Endothelial cell of umbilical vein (primary cell): ENCODE measurements around the gene CTSE.

Experiments
- EZH2 ChIP-seq: IDR thresholded peaks from 2 replicates; pipeline ENCODE4 v1.6.1; 2012; ENCODE audit warnings: borderline replicate concordance, low read depth, mild to moderate bottlenecking, moderate library complexity, low read length, inconsistent platforms; ENCODE audit not compliant: severe bottlenecking
- FOS ChIP-seq: IDR thresholded peaks from 2 replicates; pipeline ENCODE4 v1.6.1; 2011; ENCODE audit warnings: mild to moderate bottlenecking, low read length, moderate library complexity, borderline replicate concordance; ENCODE audit not compliant: insufficient read depth
- GATA2 ChIP-seq: IDR thresholded peaks from 2 replicates; pipeline ENCODE4 v1.7.0; 2011; ENCODE audit warnings: low read depth, mild to moderate bottlenecking, moderate library complexity, mixed read lengths, low read length; ENCODE audit not compliant: insufficient read length, insufficient read depth
- JUN ChIP-seq: IDR thresholded peaks from 2 replicates; pipeline ENCODE4 v1.6.1; 2011; ENCODE audit warnings: borderline replicate concordance, low read depth; ENCODE audit not compliant: insufficient read length, insufficient read depth
- MYC ChIP-seq: IDR thresholded peaks from one replicate; pipeline ENCODE4 v1.6.1; 2011; ENCODE audit warnings: mild to moderate bottlenecking, low read depth, low read length
- POLR2A ChIP-seq: IDR thresholded peaks from 2 replicates; pipeline ENCODE4 v1.6.1; 2012; ENCODE audit warnings: low read depth, mild to moderate bottlenecking, control low read depth, low read length
- POLR2AphosphoS5 ChIP-seq: IDR thresholded peaks from 2 replicates; pipeline ENCODE4 v1.6.1; 2012; ENCODE audit warnings: low read depth, mild to moderate bottlenecking, control low read depth, low read length, moderate library complexity; ENCODE audit not compliant: insufficient read depth
- TF ChIP-seq, protein P1 (sequence below), 2 donors: IDR thresholded peaks; 1 replicate in 1 of 2; 2 replicates in 1 of 2; pipeline ENCODE4 v1.5.1; 2011; ENCODE audit warnings: low read length in 2 of 2, mild to moderate bottlenecking in 2 of 2, moderate library complexity in 2 of 2, control low read depth in 1 of 2, inconsistent platforms in 1 of 2, low read depth in 1 of 2; ENCODE audit not compliant: insufficient read depth in 1 of 2; ENCODE audit errors: extremely low read depth in 1 of 2
- TF ChIP-seq, protein P2 (sequence below): IDR thresholded peaks from 2 replicates; pipeline ENCODE4 v1.6.1; 2011; ENCODE audit not compliant: insufficient read depth, insufficient read length

DNA sequence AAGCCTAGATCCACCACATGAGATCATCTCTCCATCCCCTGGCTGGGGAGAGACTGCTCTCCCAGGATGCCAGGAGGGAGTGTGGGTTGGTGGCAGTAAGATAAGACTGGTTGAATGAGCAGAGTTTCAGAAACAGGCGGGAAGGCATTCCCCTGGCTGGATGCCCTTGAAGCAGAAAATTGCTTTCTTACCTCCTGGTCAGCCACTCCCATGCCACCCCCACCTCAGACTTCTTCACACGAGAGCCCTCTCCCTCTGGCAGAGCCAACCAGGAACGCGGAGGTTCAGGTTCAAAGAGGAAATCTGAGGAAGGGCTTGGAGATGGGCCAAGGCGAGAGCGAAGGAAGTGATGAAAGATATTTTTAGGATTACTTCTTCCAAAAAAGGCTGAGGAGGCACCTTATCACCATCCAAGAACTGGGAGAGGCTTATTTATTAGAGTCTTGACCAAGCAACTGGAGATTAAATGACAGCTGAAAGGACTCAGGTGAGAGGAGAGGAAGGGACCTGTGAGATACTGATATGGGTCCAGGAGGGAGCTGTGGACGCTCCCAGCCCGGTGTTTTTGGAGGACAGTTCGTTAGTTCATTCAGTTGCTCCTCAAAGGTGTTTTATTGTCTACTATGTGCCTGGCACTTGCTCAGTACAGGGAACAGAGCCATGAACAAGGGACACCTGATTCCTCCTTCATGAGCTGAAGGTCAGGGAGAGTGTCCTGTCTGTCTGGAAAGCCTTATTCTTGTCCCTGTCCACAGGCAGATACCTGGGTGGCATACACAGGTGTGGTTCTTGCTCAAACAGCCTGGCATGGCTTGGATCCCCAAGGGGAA, 61.5 kb downstream of the CTSE start:
- TF ChIP-seq, protein P1, sequence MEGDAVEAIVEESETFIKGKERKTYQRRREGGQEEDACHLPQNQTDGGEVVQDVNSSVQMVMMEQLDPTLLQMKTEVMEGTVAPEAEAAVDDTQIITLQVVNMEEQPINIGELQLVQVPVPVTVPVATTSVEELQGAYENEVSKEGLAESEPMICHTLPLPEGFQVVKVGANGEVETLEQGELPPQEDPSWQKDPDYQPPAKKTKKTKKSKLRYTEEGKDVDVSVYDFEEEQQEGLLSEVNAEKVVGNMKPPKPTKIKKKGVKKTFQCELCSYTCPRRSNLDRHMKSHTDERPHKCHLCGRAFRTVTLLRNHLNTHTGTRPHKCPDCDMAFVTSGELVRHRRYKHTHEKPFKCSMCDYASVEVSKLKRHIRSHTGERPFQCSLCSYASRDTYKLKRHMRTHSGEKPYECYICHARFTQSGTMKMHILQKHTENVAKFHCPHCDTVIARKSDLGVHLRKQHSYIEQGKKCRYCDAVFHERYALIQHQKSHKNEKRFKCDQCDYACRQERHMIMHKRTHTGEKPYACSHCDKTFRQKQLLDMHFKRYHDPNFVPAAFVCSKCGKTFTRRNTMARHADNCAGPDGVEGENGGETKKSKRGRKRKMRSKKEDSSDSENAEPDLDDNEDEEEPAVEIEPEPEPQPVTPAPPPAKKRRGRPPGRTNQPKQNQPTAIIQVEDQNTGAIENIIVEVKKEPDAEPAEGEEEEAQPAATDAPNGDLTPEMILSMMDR (IDR thresholded peaks at IDR 0.05; ENCODE audit: extremely low read depth in 1 of 2, insufficient read depth in 1 of 2, low read depth in 1 of 2, low read length in 2 of 2): no peak
- TF ChIP-seq EZH2: no peak
- no peak for TF ChIP-seq POLR2A
- TF ChIP-seq POLR2AphosphoS5: no peak
- TF ChIP-seq MYC: no peak
- TF ChIP-seq, protein P2, sequence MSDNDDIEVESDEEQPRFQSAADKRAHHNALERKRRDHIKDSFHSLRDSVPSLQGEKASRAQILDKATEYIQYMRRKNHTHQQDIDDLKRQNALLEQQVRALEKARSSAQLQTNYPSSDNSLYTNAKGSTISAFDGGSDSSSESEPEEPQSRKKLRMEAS: no peak
- TF ChIP-seq FOS: no peak
- TF ChIP-seq JUN: no peak
- TF ChIP-seq GATA2: no peak
